WTC11 (cell line): ENCODE measurements around the gene CACNA1H. TPM values are rescaled to one million over a fixed set of nuclear protein-coding genes. Genes with fewer than 3 reads are reported as not detected.

Source experiments
- ATAC-seq: fragments of 200-7000 bp; cut with Tn5 transposase; 2 replicates; pipeline ENCODE4 v1.10.0; 2021; ENCODE audit warnings: mild to moderate bottlenecking, moderate library complexity
- CTCF ChIA-PET: fragments of 300-600 bp; sonication (Branson Sonifier 250); formaldehyde crosslinking; loops from one replicate; lab custom pipeline; 2021; ENCODE audit warnings: antibody characterized with exemption; lab: Charles Lee
- POLR2A ChIA-PET: fragments of 350-600 bp; sonication (Branson Sonifier 250); formaldehyde crosslinking; loops from one replicate; lab custom pipeline; 2021; ENCODE audit warnings: antibody characterized with exemption; lab: Charles Lee
- DNase-seq: peaks from one replicate; pipeline ENCODE4 v3.0.0; 2021; ENCODE audit warnings: low spot score
- H3K27ac Mint-ChIP-seq: 2 replicates; pipeline ENCODE4 v1.8.0; 2021; ENCODE audit warnings: mixed read lengths
- H3K27me3 Mint-ChIP-seq: 2 replicates; pipeline ENCODE4 v1.8.0; 2021; ENCODE audit warnings: low read depth, mild to moderate bottlenecking, moderate library complexity, mixed read lengths
- H3K36me3 Mint-ChIP-seq: 2 replicates; pipeline ENCODE4 v1.8.0; 2021; ENCODE audit warnings: mixed read lengths
- H3K4me1 Mint-ChIP-seq: 2 replicates; pipeline ENCODE4 v1.8.0; 2022; ENCODE audit warnings: mixed read lengths
- H3K4me3 Mint-ChIP-seq: 2 replicates; pipeline ENCODE4 v1.8.0; 2021; ENCODE audit warnings: mild to moderate bottlenecking, moderate library complexity, mixed read lengths
- H3K9me3 Mint-ChIP-seq: 2 replicates; pipeline ENCODE4 v1.8.0; 2021; ENCODE audit warnings: mixed read lengths
- GRHL2 ChIP-seq: fragments of 250-450 bp; sonication (Bioruptor Pico); IDR thresholded peaks from 2 replicates; pipeline ENCODE4 v1.8.0; 2022; ENCODE audit warnings: mild to moderate bottlenecking, moderate library complexity; ENCODE audit not compliant: insufficient replicate concordance, severe bottlenecking
- JAZF1 ChIP-seq: fragments of 250-450 bp; sonication (Bioruptor Pico); IDR thresholded peaks from 2 replicates; pipeline ENCODE4 v1.9.0; 2021; ENCODE audit warnings: moderate library complexity, mild to moderate bottlenecking, inconsistent platforms
- NFATC4 ChIP-seq: fragments of 250-450 bp; sonication (Bioruptor Pico); IDR thresholded peaks from 2 replicates; pipeline ENCODE4 v1.9.0; 2021; ENCODE audit warnings: mild to moderate bottlenecking
- NFE2L1 ChIP-seq: sonication (generic); formaldehyde crosslinking; IDR thresholded peaks from 2 replicates; pipeline ENCODE4 v1.8.1; 2023; ENCODE audit warnings: missing genetic modification reagents
- PRRX2 ChIP-seq: fragments of 250-450 bp; sonication (Bioruptor Pico); IDR thresholded peaks from 2 replicates; pipeline ENCODE4 v1.8.0; 2021; ENCODE audit warnings: mild to moderate bottlenecking
- TEAD1 ChIP-seq: sonication (generic); formaldehyde crosslinking; IDR thresholded peaks from 2 replicates; pipeline ENCODE4 v1.8.0; 2022; ENCODE audit warnings: mild to moderate bottlenecking, missing genetic modification reagents
- ZBTB21 ChIP-seq: sonication (generic); formaldehyde crosslinking; IDR thresholded peaks from 2 replicates; pipeline ENCODE4 v1.8.1; 2023; ENCODE audit warnings: mild to moderate bottlenecking, missing genetic modification reagents, borderline replicate concordance
- ZNF232 ChIP-seq: sonication (generic); formaldehyde crosslinking; IDR thresholded peaks from 2 replicates; pipeline ENCODE4 v1.8.0; 2022; ENCODE audit warnings: mild to moderate bottlenecking, missing genetic modification reagents
- ZNF396 ChIP-seq: fragments of 250-450 bp; sonication (Bioruptor Pico); IDR thresholded peaks from 2 replicates; pipeline ENCODE4 v1.8.0; 2021; ENCODE audit warnings: mild to moderate bottlenecking, moderate library complexity, borderline replicate concordance
- total RNA-seq: library from RNA; stranded (reverse); gene quantifications from 3 replicates; pipeline ENCODE4 v1.2.3, GENCODE V29; 2021
- TF ChIP-seq, protein P1 (sequence below): sonication (generic); formaldehyde crosslinking; IDR thresholded peaks from 2 replicates; pipeline ENCODE4 v1.8.1; 2023; ENCODE audit warnings: mild to moderate bottlenecking, missing genetic modification reagents
- TF ChIP-seq, protein P2 (sequence below): sonication (generic); formaldehyde crosslinking; conservative IDR thresholded peaks from 2 replicates; pipeline ENCODE4 v1.8.1; 2023; ENCODE audit warnings: mild to moderate bottlenecking, low read depth, missing genetic modification reagents, moderate library complexity
- TF ChIP-seq, protein P3 (sequence below): sonication (generic); formaldehyde crosslinking; IDR thresholded peaks from 2 replicates; pipeline ENCODE4 v1.8.0; 2023; ENCODE audit warnings: missing genetic modification reagents
- TF ChIP-seq, protein P4 (sequence below): fragments of 250-450 bp; sonication (Bioruptor Pico); IDR thresholded peaks from 2 replicates; pipeline ENCODE4 v1.9.0; 2021; ENCODE audit warnings: mild to moderate bottlenecking, borderline replicate concordance
- TF ChIP-seq, protein P5 (sequence below): sonication (generic); formaldehyde crosslinking; IDR thresholded peaks from 2 replicates; pipeline ENCODE4 v1.8.1; 2023; ENCODE audit warnings: mild to moderate bottlenecking, missing genetic modification reagents
- TF ChIP-seq, protein P6 (sequence below): sonication (generic); formaldehyde crosslinking; IDR thresholded peaks from 2 replicates; pipeline ENCODE4 v1.8.1; 2023; ENCODE audit warnings: mild to moderate bottlenecking, missing genetic modification reagents, moderate library complexity
- TF ChIP-seq, protein P7 (sequence below): sonication (generic); formaldehyde crosslinking; IDR thresholded peaks from 2 replicates; pipeline ENCODE4 v1.8.1; 2022; ENCODE audit warnings: low read depth, missing genetic modification reagents, borderline replicate concordance
- TF ChIP-seq, protein P8 (sequence below): sonication (generic); formaldehyde crosslinking; IDR thresholded peaks from 2 replicates; pipeline ENCODE4 v1.8.1; 2022; ENCODE audit warnings: mild to moderate bottlenecking, moderate library complexity, missing genetic modification reagents

CACNA1H gene
- total RNA-seq, 1 experiment from 2014 or later = 38.0 TPM

DNA sequence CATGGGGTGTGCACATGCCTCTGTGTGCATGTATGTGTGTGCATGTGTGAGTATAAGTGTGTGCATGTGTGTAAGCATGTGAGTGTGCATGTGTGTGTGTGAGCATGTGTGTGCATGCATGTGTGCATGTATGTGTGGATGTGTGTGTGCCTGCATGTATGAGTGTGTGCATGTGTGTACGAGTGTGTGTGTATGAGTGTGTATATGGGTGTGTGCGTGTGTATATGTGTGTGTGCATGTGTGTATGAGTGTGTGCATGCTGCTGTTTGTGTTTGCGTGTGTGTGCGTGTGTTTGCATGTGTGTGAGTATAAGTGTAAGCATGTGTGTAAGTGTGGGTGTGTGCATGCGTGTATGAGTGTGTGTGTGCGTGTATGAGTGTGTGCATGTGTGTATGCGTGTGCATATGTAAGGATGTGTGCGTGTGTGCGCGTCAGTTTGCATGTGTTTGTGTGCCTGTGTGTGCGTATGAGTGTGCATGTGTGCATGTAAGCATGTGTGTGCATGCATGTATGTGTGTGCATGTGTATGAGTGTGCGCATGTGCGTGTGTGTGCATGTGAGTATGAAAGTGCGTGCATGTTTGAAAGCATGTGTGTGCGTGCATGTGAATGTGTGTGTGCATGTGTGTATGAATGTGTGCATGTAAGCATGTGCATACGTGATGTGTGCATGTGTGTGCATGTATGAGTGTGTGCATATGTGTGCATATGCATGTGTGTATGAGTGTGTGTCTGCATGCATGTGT is 111.6 kb downstream of the CACNA1H start:
- H3K4me1 Mint-ChIP-seq = peaks cover 3% of the 10 kb centered on the region
- DNase-seq (no peak), ATAC-seq (no peak)
- TF ChIP-seq, protein P1, sequence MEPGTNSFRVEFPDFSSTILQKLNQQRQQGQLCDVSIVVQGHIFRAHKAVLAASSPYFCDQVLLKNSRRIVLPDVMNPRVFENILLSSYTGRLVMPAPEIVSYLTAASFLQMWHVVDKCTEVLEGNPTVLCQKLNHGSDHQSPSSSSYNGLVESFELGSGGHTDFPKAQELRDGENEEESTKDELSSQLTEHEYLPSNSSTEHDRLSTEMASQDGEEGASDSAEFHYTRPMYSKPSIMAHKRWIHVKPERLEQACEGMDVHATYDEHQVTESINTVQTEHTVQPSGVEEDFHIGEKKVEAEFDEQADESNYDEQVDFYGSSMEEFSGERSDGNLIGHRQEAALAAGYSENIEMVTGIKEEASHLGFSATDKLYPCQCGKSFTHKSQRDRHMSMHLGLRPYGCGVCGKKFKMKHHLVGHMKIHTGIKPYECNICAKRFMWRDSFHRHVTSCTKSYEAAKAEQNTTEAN (CRISPR knock-in tag) = 0 out of 2 replicates have a peak, but pooled peaks have one; percentile 37
- TF ChIP-seq, protein P2, sequence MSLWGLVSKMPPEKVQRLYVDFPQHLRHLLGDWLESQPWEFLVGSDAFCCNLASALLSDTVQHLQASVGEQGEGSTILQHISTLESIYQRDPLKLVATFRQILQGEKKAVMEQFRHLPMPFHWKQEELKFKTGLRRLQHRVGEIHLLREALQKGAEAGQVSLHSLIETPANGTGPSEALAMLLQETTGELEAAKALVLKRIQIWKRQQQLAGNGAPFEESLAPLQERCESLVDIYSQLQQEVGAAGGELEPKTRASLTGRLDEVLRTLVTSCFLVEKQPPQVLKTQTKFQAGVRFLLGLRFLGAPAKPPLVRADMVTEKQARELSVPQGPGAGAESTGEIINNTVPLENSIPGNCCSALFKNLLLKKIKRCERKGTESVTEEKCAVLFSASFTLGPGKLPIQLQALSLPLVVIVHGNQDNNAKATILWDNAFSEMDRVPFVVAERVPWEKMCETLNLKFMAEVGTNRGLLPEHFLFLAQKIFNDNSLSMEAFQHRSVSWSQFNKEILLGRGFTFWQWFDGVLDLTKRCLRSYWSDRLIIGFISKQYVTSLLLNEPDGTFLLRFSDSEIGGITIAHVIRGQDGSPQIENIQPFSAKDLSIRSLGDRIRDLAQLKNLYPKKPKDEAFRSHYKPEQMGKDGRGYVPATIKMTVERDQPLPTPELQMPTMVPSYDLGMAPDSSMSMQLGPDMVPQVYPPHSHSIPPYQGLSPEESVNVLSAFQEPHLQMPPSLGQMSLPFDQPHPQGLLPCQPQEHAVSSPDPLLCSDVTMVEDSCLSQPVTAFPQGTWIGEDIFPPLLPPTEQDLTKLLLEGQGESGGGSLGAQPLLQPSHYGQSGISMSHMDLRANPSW (CRISPR knock-in tag) = no peak
- peak overlapping the region; percentile 91 for H3K27ac Mint-ChIP-seq
- H3K4me3 Mint-ChIP-seq = no peak overlapping the region
- peaks cover 15% of the 10 kb centered on the region for H3K9me3 Mint-ChIP-seq
- ChIA-PET CTCF (no interaction called here), POLR2A (no interaction called here)
- H3K27me3 Mint-ChIP-seq = peaks cover 31% of the 10 kb centered on the region
- H3K36me3 Mint-ChIP-seq = peaks cover 9% of the 10 kb centered on the region; the same call in 1 of the 2 replicates

DNA sequence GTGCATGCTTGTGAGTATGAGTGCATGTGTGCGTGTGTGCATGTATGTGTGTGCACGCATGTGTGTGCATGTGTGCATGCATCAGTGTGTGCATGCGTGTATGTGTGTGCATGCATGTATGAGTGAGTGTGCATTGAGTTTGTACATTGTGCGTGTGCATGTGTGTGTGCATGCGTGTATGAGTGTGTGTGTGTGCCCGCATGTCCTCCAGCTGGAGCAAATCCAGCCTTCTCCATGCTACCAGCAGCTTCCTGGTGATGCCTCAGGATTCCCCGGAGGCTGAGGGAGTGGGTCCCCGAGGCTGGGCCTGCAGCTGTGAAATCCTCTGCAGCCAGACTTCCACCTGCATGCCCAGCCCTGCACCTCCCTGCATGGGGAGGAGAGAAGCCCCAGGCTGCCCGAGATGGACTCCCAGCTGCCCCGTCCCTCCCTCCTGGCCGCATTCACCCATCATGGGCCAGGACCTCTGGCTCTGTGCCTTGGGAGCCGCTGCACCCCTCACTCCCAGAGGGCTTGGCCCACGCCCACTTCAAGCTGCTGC is 112.3 kb downstream of the CACNA1H start:
- Mint-ChIP-seq H3K36me3 (peaks cover 9% of the 10 kb centered on the region; the same call in 1 of the 2 replicates), H3K4me1 (peaks cover 3% of the 10 kb centered on the region), H3K27ac (no peak overlapping the region), H3K27me3 (peaks cover 25% of the 10 kb centered on the region), H3K4me3 (no peak overlapping the region), H3K9me3 (peaks cover 15% of the 10 kb centered on the region)
- DNase-seq (no peak), ATAC-seq (no peak)
- CTCF ChIA-PET = no interaction called here
- POLR2A ChIA-PET = no interaction called here
- TF ChIP-seq, protein P3, sequence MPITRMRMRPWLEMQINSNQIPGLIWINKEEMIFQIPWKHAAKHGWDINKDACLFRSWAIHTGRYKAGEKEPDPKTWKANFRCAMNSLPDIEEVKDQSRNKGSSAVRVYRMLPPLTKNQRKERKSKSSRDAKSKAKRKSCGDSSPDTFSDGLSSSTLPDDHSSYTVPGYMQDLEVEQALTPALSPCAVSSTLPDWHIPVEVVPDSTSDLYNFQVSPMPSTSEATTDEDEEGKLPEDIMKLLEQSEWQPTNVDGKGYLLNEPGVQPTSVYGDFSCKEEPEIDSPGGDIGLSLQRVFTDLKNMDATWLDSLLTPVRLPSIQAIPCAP (CRISPR knock-in tag) = no peak
- no peak for TF ChIP-seq ZBTB21 (CRISPR knock-in tag)
- TF ChIP-seq, protein P4, sequence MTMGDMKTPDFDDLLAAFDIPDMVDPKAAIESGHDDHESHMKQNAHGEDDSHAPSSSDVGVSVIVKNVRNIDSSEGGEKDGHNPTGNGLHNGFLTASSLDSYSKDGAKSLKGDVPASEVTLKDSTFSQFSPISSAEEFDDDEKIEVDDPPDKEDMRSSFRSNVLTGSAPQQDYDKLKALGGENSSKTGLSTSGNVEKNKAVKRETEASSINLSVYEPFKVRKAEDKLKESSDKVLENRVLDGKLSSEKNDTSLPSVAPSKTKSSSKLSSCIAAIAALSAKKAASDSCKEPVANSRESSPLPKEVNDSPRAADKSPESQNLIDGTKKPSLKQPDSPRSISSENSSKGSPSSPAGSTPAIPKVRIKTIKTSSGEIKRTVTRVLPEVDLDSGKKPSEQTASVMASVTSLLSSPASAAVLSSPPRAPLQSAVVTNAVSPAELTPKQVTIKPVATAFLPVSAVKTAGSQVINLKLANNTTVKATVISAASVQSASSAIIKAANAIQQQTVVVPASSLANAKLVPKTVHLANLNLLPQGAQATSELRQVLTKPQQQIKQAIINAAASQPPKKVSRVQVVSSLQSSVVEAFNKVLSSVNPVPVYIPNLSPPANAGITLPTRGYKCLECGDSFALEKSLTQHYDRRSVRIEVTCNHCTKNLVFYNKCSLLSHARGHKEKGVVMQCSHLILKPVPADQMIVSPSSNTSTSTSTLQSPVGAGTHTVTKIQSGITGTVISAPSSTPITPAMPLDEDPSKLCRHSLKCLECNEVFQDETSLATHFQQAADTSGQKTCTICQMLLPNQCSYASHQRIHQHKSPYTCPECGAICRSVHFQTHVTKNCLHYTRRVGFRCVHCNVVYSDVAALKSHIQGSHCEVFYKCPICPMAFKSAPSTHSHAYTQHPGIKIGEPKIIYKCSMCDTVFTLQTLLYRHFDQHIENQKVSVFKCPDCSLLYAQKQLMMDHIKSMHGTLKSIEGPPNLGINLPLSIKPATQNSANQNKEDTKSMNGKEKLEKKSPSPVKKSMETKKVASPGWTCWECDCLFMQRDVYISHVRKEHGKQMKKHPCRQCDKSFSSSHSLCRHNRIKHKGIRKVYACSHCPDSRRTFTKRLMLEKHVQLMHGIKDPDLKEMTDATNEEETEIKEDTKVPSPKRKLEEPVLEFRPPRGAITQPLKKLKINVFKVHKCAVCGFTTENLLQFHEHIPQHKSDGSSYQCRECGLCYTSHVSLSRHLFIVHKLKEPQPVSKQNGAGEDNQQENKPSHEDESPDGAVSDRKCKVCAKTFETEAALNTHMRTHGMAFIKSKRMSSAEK (CRISPR knock-in tag) = no peak
- TF ChIP-seq, protein P5, sequence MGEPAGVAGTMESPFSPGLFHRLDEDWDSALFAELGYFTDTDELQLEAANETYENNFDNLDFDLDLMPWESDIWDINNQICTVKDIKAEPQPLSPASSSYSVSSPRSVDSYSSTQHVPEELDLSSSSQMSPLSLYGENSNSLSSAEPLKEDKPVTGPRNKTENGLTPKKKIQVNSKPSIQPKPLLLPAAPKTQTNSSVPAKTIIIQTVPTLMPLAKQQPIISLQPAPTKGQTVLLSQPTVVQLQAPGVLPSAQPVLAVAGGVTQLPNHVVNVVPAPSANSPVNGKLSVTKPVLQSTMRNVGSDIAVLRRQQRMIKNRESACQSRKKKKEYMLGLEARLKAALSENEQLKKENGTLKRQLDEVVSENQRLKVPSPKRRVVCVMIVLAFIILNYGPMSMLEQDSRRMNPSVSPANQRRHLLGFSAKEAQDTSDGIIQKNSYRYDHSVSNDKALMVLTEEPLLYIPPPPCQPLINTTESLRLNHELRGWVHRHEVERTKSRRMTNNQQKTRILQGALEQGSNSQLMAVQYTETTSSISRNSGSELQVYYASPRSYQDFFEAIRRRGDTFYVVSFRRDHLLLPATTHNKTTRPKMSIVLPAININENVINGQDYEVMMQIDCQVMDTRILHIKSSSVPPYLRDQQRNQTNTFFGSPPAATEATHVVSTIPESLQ (CRISPR knock-in tag) = no peak
- TF ChIP-seq ZNF232 (CRISPR knock-in tag) = no peak
- TF ChIP-seq, protein P6, sequence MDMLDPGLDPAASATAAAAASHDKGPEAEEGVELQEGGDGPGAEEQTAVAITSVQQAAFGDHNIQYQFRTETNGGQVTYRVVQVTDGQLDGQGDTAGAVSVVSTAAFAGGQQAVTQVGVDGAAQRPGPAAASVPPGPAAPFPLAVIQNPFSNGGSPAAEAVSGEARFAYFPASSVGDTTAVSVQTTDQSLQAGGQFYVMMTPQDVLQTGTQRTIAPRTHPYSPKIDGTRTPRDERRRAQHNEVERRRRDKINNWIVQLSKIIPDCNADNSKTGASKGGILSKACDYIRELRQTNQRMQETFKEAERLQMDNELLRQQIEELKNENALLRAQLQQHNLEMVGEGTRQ (CRISPR knock-in tag) = no peak
- TF ChIP-seq, protein P7, sequence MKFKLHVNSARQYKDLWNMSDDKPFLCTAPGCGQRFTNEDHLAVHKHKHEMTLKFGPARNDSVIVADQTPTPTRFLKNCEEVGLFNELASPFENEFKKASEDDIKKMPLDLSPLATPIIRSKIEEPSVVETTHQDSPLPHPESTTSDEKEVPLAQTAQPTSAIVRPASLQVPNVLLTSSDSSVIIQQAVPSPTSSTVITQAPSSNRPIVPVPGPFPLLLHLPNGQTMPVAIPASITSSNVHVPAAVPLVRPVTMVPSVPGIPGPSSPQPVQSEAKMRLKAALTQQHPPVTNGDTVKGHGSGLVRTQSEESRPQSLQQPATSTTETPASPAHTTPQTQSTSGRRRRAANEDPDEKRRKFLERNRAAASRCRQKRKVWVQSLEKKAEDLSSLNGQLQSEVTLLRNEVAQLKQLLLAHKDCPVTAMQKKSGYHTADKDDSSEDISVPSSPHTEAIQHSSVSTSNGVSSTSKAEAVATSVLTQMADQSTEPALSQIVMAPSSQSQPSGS = no peak
- no peak for TF ChIP-seq NFE2L1 (CRISPR knock-in tag)
- no peak for TF ChIP-seq GRHL2 (CRISPR knock-in tag)
- TF ChIP-seq NFATC4 (CRISPR knock-in tag) = no peak
- TF ChIP-seq PRRX2 (CRISPR knock-in tag) = no peak
- TF ChIP-seq ZNF396 (CRISPR knock-in tag) = no peak
- TF ChIP-seq, protein P8, sequence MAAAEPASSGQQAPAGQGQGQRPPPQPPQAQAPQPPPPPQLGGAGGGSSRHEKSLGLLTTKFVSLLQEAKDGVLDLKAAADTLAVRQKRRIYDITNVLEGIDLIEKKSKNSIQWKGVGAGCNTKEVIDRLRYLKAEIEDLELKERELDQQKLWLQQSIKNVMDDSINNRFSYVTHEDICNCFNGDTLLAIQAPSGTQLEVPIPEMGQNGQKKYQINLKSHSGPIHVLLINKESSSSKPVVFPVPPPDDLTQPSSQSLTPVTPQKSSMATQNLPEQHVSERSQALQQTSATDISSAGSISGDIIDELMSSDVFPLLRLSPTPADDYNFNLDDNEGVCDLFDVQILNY (CRISPR knock-in tag) = no peak
- no peak for TF ChIP-seq TEAD1 (CRISPR knock-in tag)
- TF ChIP-seq JAZF1 (CRISPR knock-in tag) = no peak
